ENCODE results near the gene PIP4K2B. TPM values are rescaled to one million over a fixed set of nuclear protein-coding genes. Genes with fewer than 3 reads are reported as not detected.

PIP4K2B gene
- total RNA-seq, 1 experiment from 2014 or later = 48.5 TPM

DNA sequence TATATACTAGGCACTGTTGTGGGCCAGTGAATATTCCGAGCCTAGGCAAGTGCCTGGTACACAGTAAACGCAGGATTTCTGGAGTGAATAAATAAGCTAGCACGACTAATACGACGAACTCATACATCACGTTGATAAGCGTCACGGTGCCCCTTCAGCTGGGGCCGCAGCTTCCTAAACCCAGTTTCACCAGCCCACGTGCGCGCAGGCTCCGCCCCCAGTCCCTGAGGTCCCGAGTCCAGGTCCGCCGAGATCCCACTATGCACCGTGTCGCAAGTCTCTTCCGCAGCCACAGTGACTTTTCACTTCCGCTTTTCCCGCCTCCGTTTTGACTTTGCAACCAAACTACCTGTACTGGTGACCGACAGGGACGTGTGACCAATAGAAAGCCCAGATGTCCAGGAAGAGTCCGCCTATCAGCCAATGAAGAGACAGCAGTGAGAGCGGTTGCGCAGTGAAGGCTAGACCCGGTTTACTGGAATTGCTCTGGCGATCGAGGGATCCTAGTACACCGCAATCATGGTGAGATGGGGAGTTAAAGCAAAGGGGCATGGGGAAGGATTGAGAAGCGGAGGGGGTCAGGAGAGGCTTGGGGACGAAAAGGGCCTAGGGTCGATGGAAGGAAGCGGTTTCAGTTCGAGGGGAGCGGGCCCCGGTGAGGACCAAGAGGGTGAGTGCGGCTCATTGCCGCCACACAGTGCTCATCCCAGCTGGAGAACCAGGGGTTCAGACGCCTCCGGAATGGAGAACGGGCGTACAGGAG is 46.9 kb downstream of the PIP4K2B start, which contains the start of gene PSMB3:
PSMB3 (plus strand) TSS at position 434 of the 763 bp plus-strand sequence; CDS start at position 520, 86 bp downstream.
- Histone ChIP-seq H3K27me3 (ENCODE audit: control insufficient read depth, insufficient read depth, low read length) (no peaks in the 10 kb centered on the region; the same call in 1 of the 2 replicates), H3K36me3 (replicated peaks; ENCODE audit: control insufficient read depth, insufficient read depth, low read length) (peaks cover 16% of the 10 kb centered on the region), H3K4me3 (ENCODE audit: insufficient read depth, low read depth, low read length) (peak within 1 kb of the TSS; percentile 99)
- peak; percentile 97 for DNase-seq

DNA sequence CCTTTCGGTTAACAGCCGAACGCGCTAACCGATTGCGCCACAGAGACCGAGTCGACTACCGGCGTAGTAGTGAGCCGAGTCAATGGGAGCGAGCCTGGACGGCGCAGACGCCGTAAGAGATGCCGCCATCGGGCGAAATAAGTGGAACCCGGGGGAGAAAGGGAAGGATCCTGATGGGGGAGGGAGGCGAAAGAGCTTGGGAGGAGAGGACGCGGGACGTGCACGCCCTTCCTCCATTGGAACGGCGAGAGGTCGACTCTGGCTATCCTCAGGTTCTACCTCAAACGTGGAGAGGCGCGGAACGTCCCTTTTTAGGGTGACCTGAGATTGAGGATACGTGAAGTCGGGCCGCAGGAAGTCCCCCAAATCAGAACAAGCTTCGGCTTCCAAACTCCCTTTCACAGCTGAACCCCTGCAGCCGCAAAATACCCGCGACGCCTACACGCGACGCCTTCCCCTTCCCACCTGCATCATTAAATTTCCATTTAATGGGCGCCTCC is 47.5 kb downstream of the PIP4K2B start:
- H3K27me3 ChIP-seq (ENCODE audit: control insufficient read depth, insufficient read depth, low read length) = no peaks in the 10 kb centered on the region; the same call in 1 of the 2 replicates
- peak; percentile 89 for DNase-seq
- H3K36me3 ChIP-seq (replicated peaks; ENCODE audit: control insufficient read depth, insufficient read depth, low read length) = peaks cover 16% of the 10 kb centered on the region
- H3K4me3 ChIP-seq (ENCODE audit: insufficient read depth, low read depth, low read length) = peak overlapping the region; percentile 99

DNA sequence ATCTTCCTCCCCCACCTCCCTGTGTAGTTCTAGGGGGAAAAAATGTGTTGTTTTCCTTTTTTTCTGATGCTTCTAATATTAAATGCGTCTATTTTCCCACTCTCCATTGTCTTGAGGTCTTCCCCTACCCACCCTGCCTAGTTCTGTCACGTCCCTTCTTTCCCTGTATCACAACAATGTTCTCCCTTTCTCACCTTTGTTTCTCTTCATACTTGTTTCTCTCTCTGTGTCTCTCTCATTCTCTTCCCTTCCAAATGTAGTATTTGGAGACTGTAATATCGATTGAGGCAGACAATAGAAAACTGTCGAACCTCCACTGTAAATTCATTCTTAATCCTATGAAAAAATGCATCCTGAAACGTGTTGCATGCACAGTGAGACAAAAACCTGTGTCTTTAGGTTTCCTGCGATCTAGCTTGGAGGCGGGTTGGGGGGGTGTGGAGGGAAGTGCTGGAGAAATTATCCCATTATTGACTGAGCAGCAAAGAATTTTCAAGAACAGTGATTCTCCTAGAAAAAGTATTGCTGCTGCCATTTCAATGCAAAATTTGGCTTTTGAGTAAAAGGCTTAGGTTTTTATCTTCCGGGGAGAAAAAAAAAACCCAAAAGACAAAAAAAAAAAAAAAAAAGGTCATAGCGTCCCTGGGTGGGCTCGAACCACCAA is 48.1 kb downstream of the PIP4K2B start:
- Histone ChIP-seq H3K36me3 (replicated peaks; ENCODE audit: control insufficient read depth, insufficient read depth, low read length) (peaks cover 15% of the 10 kb centered on the region), H3K27me3 (ENCODE audit: control insufficient read depth, insufficient read depth, low read length) (no peaks in the 10 kb centered on the region; the same call in 1 of the 2 replicates), H3K4me3 (ENCODE audit: insufficient read depth, low read depth, low read length) (peak overlapping the region; percentile 99)
- peak; percentile 51 for DNase-seq

DNA sequence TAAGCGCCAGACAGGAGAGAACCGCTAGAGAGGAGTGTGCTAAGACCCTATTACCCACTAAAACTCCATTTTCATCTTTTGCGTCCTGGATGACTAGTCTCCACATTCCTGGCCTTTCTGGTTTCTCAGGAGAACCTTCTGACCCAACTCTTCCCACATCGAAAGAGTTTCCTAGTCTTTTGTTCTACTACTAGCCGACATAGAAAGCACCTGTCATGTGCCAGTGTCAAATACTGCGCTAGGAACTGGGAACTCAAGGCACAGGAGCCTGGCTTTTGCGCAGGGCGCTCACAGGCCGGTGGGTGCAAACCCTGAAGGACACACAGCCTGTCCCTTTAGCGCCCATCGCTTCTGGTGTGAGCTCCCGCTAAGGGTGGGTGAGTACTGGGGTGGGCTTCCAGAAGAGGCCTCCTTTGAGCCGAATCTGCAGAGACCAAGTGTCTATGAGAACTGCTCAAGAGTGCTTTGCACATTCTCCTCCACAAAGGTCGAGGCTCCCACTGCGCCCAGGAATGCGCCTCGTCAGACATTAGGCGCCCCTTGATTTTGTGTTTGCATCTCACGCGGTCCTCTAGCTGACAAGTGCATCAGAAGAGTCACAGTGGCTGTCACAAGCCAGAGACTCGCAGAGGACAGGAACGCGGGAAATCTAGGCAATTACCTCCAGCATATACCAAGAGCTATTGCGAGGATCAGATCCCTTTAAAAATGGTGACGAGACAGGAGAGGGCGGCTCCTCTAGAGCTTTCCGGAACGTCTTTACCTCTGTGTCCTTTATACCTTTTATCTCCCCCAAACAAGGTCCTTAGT is 48.8 kb downstream of the PIP4K2B start:
- Histone ChIP-seq H3K4me3 (ENCODE audit: insufficient read depth, low read depth, low read length) (peak overlapping the region; percentile 99), H3K36me3 (replicated peaks; ENCODE audit: control insufficient read depth, insufficient read depth, low read length) (peaks cover 7% of the 10 kb centered on the region), H3K27me3 (ENCODE audit: control insufficient read depth, insufficient read depth, low read length) (no peaks in the 10 kb centered on the region; the same call in 1 of the 2 replicates)
- no peak for DNase-seq

DNA sequence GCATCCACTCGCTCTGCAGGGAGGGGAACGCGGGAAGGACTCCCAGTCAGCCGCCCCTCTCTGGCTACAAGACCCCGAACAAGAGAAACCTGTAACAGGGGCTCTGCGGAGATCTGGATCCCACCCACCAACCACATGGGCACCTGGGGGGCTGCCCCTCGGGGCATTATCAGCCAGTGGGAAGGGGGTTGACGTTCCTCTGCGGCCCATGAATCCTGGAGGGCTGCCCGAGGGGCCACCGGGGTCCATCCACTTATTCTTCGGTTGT is 49.4 kb downstream of the PIP4K2B start:
- Histone ChIP-seq H3K36me3 (replicated peaks; ENCODE audit: control insufficient read depth, insufficient read depth, low read length) (peaks cover 6% of the 10 kb centered on the region), H3K27me3 (ENCODE audit: control insufficient read depth, insufficient read depth, low read length) (no peaks in the 10 kb centered on the region; the same call in 1 of the 2 replicates), H3K4me3 (ENCODE audit: insufficient read depth, low read depth, low read length) (peak overlapping the region; percentile 99)
- no peak for DNase-seq

DNA sequence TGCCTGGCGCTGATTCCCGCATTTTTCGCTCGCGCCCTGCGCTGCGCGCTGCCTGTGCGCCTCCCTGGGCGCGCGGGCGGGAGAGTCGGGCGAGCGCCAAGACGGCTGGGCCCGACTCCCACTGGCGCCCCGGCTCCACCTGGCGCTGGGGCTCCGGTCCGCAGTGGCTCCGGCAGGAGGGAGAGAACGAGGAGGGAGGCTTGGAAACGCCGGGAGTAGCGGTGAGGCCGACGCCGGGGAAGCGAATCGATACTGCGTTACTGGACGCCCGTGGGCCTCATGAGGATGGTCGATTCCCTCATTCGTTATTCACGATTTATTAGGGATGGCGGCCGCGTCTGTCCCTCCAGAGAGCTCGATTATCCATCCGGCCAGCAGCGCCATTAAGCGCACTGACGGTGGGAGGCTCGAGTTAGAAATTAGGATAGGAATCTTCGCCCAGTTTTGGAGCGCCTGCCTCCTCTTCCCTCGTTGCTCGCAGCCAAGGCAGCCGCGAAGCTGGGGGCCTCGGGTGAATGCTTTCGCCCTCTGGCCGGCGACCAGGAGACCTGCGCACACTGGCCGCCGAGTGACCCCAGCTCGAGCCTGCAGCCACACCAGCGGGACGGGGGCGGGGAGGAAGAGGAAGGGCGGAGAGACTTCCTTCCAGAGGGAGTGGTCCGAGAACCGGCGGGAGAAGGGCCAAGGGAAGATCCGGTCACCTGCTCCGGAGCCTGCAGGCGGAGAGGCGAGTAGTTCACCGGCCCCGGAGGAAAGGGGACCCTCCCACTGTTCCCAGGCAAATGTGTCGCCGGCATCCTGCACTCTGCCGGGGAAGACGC is 49.9 kb downstream of the PIP4K2B start:
- Histone ChIP-seq H3K4me3 (ENCODE audit: insufficient read depth, low read depth, low read length) (peak overlapping the region; percentile 99), H3K36me3 (replicated peaks; ENCODE audit: control insufficient read depth, insufficient read depth, low read length) (peaks cover 2% of the 10 kb centered on the region), H3K27me3 (ENCODE audit: control insufficient read depth, insufficient read depth, low read length) (no peaks in the 10 kb centered on the region; the same call in 1 of the 2 replicates)
- DNase-seq = peak; percentile 88

DNA sequence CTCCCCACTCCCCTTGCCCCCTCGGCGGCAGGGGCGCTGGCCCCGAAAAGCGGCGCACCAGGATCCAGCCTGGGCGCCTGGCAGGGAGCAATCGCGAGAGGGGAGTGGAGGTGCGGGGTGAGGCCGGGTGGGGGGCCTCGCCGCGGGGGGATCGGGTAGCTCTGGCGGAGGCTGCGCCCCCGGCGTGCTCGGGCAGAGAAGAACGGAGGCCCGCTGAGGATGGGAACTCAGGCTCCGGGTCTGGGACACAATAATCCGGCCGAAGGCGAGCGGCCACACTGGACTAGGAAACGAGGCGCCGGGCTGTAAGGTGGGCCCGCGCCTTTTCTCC is 50.5 kb downstream of the PIP4K2B start:
- H3K4me3 ChIP-seq (ENCODE audit: insufficient read depth, low read depth, low read length) = peak overlapping the region; percentile 99
- no peaks in the 10 kb centered on the region for H3K36me3 ChIP-seq (replicated peaks; ENCODE audit: control insufficient read depth, insufficient read depth, low read length)
- DNase-seq = peak; percentile 65
- H3K27me3 ChIP-seq (ENCODE audit: control insufficient read depth, insufficient read depth, low read length) = no peaks in the 10 kb centered on the region; the same call in 1 of the 2 replicates

DNA sequence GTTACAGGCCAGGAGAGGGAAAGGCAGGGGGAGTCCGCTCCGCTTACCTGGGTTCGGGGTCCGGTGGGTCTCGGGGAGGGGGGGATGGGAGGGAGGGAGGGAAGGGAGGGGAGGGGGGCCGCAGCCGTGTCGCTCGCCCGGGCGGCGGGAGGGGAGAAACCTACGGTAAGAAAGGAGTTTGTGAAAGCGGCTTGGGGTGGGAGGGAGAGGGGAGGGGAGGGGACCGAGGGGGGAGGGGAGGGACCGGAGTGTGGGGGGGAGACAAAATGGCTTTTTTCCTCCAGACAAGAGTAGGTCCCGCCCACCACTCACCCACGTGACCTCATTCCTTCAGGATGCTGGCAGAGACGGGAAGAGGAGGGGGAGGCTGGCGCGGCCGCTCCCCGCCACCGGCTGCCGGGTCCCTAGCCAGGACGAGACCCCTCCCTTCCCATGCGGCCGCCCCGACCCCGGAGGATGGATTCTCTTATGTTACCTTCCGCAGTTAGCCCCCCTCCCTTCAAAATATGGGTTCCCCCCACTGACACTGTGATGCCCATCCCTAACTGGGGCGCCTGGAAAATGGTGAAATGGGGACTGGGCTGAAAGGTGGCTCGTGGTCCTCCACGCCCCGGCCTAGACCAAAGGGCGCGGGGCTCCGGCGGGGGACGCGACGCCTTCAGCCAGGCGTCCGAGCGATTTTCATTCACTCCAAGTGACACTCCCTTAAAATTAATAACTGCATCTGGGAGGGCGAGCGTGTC is 51.0 kb downstream of the PIP4K2B start, which contains the start of gene PCGF2:
PCGF2 (minus strand) TSS at position 188 of the 743 bp plus-strand sequence. CDS start 7,934 bp downstream, outside the sequence.
- H3K4me3 ChIP-seq (ENCODE audit: insufficient read depth, low read depth, low read length) = peak within 1 kb of the TSS; percentile 99
- no peaks in the 10 kb centered on the region for H3K36me3 ChIP-seq (replicated peaks; ENCODE audit: control insufficient read depth, insufficient read depth, low read length)

DNA sequence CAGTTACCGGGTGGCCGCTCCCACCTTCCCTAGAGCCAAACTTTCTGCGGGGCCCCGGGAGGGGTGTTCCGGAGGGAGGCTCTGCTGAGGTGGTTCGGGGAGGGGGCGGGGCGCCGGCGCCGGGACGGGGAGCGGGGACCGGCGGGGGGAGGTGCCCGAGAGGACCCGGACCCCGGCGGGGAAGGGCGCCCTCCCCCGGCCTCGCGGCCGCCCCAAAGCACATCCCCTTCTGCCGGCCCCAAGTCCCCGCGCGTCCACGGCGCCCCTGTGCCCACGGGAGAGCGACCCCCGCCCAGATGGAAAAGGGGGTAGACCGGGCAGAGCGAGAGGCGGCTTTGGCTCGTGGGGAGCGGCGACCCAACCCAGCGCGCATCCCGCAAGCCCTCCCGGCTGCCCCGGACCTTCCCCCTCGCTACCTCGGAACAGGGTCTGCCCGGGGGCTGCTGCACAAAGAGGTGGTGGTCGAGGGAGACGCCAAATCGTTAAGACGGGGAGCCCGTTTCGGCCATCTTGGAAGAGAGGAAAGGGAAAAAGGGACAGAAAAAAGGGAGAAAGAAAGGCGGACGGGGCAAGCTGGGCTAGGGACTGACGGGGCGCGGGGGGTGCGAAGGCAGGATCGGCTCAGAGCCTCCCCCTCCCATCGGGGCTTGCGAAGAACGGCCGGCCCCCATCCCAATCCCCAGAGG is 51.8 kb downstream of the PIP4K2B start:
- Histone ChIP-seq H3K36me3 (replicated peaks; ENCODE audit: control insufficient read depth, insufficient read depth, low read length) (no peaks in the 10 kb centered on the region; the same call in 1 of the 2 replicates), H3K27me3 (ENCODE audit: control insufficient read depth, insufficient read depth, low read length) (no peaks in the 10 kb centered on the region; the same call in 1 of the 2 replicates), H3K4me3 (ENCODE audit: insufficient read depth, low read depth, low read length) (peak overlapping the region; percentile 99)
- DNase-seq = peak; percentile 95

More for the DNA sequence above, 51.0 kb downstream of the PIP4K2B start, which contains the start of gene PCGF2:
- DNase-seq = peak; percentile 97
- H3K27me3 ChIP-seq (ENCODE audit: control insufficient read depth, insufficient read depth, low read length) = no peaks in the 10 kb centered on the region; the same call in 1 of the 2 replicates

DNA sequence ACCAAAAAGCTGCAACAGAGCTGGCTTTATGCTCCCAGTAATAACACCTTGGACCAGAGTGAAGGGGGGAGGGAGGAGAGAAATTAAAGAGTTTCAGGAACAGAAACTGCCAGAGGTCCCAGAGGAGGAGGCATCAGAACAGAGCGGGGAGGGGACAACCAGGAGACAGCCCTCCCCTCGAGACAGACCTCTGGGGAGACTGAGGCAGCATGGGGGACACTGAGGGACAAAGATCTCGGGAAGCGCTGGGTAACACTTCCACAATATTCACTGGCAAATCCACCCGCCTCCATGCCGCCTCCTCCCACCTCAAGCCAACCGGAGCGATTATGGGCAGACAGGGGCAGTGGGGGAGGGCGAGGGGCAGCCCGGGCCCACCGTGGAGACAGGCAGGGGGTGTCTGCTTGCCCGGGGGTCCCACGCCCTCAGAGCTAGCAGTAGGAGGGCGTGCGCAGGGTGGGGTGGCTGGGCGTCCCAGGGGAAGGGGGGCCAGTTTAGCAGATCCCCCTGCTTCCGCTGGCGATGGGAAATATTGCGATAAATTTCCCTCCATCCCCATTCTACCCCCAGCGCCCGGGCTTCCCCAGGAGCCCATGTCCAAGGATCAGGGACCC is 52.4 kb downstream of the PIP4K2B start:
- no peaks in the 10 kb centered on the region; the same call in 1 of the 2 replicates for H3K27me3 ChIP-seq (ENCODE audit: control insufficient read depth, insufficient read depth, low read length)
- H3K36me3 ChIP-seq (replicated peaks; ENCODE audit: control insufficient read depth, insufficient read depth, low read length) = no peaks in the 10 kb centered on the region; the same call in 1 of the 2 replicates
- DNase-seq = no peak
- H3K4me3 ChIP-seq (ENCODE audit: insufficient read depth, low read depth, low read length) = peak overlapping the region; percentile 99

DNA sequence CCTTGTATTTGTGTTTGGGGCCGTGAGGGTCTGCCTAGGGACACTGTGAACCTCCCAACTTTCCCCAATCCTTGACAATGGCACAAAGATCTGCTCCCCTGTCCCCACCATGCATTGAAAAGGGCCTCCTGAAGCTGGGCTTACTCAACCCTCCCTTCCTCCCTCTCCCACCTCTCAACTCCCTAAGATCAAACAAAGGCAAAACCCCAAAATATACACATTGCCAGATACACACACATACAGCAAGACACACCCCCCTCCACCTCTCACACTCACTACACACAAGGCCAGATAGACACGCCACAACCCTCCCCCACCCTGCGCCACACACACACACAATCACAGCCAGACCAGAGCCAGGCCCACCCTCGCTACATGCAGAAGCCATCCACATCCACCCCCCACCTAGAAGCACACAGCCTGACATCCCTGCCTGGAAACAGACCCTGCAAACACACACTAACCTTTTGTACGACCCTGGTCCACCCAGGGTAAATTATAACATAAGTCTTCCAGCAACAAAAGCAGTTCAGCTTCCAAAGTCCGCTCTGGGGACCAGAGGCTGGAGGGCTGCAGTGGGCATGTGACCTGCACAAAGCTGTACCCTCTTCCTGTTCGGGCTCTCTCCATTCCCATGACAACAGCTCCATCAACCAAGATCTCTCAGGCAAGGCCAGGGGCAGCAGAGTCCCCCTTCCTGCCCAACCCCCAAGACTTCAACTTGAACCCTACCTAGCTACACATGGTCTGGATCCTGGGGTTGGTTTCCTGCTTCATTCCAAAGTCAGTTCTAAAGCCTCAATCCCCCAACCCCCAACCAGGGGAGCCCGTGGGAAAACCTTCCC is 53.1 kb downstream of the PIP4K2B start:
- Histone ChIP-seq H3K4me3 (ENCODE audit: insufficient read depth, low read depth, low read length) (peak overlapping the region; percentile 99), H3K27me3 (ENCODE audit: control insufficient read depth, insufficient read depth, low read length) (no peaks in the 10 kb centered on the region; the same call in 1 of the 2 replicates), H3K36me3 (replicated peaks; ENCODE audit: control insufficient read depth, insufficient read depth, low read length) (no peaks in the 10 kb centered on the region; the same call in 1 of the 2 replicates)
- peak; percentile 42 for DNase-seq
